ENCODE measurements around the gene CHP1.
"Not testable (repeated sequence)": the region's sequence is repeated elsewhere in the genome, so short reads cannot be mapped to it uniquely, and the experiment has no call there.

Gene CHP1

DNA sequence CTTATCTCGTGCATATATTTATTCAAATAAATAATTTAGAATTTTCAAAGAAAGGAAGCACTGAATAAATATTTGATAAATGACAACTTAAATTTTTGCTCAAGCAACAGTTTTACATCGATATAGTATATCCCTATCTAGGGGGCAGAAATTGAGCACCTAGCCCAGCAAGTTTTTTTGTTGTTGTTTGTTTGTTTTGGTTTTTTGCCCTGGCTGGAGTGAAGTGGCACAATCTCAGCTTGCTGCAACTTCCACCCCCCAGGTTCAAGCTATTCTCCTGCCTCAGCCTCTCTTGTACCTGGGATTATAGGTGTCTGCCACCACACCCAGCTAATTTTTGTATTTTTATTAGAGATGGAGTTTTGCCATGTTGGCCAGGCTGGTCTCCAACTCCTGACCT, 58.9 kb downstream of the CHP1 start:
- in situ Hi-C loops (cut with MboI; ENCODE audit: low sequenced_read_pairs): no loop called here

DNA sequence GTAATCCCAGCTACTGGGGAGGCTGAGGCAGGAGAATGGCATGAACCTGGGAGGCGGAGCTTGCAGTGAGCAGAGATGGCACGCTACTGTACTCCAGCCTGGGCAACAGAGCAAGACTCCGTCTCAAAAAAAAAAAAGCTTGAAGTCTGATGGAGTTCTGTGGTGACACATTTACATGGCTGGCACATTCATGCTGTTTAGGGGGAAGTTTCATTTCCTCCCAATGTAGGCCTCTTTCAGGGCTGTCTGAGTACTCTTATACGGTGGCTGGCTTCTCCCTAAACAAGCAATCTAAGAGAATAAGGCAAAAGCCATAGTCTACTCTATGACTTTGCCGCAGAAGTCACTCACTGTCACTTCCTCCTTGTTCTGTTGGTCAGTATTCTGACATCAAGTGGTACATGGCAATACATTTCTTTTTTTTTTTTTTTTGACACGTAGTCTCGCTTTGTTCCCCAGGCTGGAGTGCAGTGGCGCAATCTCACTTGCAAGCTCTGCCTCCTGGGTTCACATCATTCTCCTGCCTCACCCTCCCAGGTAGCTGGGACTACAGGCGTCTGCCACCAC, 60.1 kb downstream of the CHP1 start:
- in situ Hi-C loops (cut with MboI; ENCODE audit: low sequenced_read_pairs): no loop called here

DNA sequence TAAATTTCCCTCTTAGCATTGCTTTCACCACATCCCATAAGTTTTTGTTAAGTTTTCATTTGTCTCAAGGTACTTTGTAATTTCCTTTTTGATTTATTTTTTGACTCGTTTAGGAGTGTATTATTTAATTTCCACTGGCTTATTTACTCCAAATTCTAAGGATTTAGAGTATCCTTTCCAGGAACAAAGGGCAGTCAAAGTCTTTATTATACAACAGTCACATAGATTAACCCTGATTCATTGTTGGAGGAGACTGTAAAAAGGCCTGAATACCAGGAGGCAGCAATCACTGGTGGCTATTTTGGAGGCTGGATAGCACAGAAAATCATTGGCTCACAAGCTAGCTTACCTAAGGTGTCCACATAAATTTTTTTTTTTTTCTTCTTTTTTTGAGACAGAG, 61.5 kb downstream of the CHP1 start:
- in situ Hi-C loops (cut with MboI; ENCODE audit: low sequenced_read_pairs): no loop called here

DNA sequence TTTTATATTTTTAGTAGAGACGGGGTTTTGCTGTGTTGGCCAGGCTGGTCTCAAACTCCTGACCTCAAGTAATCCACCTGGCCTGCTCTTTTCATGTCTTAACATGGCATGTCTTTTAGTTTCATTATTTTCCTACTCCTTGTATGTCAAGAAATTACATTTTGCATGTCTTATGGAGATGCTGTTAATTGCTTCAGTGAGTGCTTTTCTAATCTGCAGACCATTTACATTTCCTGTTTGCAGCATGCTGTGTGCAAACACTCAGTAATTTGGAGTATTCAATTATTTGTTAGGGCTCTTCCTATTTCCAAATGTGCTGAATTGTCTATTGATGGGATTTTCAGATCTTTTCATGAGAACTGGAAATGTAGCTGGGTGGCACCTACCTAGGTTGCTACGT, 70.1 kb downstream of the CHP1 start:
- in situ Hi-C loops (cut with MboI; ENCODE audit: low sequenced_read_pairs): not testable (repeated sequence)

DNA sequence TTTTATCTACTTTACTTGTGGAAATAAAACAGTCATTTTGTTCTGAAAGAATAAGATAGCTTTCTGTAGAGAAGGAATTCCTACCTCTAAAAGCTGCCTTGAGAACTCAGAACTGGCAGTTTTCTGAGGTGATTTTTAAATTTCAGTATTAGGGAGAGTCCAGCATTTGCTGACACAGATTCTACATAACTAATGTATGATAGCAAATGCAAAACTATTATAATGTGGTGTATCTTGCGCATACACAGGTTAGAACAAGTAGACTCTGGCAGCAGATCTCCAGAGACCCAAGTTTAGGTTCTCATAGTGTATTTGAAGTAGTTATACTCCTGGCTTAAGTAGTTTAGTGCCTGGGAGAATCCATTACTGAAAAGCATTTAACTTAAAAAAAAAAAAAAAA, 70.5 kb downstream of the CHP1 start:
- in situ Hi-C loops (cut with MboI; ENCODE audit: low sequenced_read_pairs): no loop called here

GRCh38 chr15:41304149-41304770, 73.2 kb downstream of the CHP1 start:
- in situ Hi-C loops (cut with MboI; ENCODE audit: low sequenced_read_pairs): no loop called here

- in situ Hi-C loops (cut with MboI; ENCODE audit: low sequenced_read_pairs): no loop called here
Measured at GRCh38 chr15:41307679-41308078, 76.6 kb downstream of the CHP1 start.

GRCh38 chr15:41309226-41309905, 78.3 kb downstream of the CHP1 start:
- in situ Hi-C loops (cut with MboI; ENCODE audit: low sequenced_read_pairs): no loop called here

GRCh38 chr15:41320805-41321330, 89.8 kb downstream of the CHP1 start:
- in situ Hi-C loops (cut with MboI; ENCODE audit: low sequenced_read_pairs): not testable (repeated sequence)

DNA sequence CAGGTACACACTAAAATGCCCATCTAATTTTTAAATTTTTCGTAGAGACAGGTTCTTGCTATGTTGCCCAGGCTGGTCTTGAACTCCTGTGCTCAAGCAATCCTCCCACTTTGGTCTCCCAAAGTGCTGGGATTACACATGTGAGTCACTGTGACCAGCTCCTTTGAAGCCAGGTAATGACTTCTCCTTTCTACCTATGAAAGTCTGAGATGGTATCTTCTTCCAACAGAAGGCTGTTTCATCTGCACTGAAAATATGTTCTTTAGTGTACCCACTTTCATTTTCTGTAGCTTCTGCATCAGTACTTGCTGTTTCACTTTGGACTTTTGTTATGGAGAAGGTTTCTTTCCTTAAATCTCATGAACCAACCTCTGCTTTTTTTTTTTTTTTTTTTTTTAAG, 92.5 kb downstream of the CHP1 start:
- in situ Hi-C loops (cut with MboI; ENCODE audit: low sequenced_read_pairs): no loop called here

DNA sequence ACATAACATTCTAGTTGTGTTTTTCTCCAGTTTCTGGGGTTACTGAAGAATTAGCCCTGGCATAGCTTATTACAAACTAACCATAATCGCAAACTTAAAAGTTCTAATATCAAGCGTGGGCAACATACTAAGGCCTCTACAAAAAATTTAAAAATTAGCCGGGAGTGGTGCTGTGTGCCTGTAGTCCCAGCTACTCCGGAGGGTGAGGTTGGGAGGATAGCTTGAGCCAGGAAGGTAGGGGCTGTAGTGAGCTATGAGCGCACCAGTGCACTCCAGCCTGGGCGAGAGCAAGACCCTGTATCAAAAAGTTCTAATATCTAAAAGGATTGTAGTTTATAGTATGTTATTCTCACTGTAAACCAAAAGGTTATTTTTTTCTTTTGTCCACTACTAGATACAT, 100.2 kb downstream of the CHP1 start:
- in situ Hi-C loops (cut with MboI; ENCODE audit: low sequenced_read_pairs): no loop called here

Data from HL-60/S4 treated with retinoic acid at 250 ng/mL for 4 days and 3 days (cell line).